Nephron progenitor cell (in vitro differentiated cells): ENCODE results near the gene ARHGAP9.
"Not testable (repeated sequence)": the region's sequence is repeated elsewhere in the genome, so short reads cannot be mapped to it uniquely, and the experiment has no call there.

Experiments used
- DNase-seq: peaks from one replicate; pipeline ENCODE4 v3.0.0; 2021
- H3K27ac Mint-ChIP-seq: 2 replicates; pipeline ENCODE4 v1.8.0; 2021; ENCODE audit warnings: mild to moderate bottlenecking, moderate library complexity, mixed read lengths
- H3K27me3 Mint-ChIP-seq: 2 replicates; pipeline ENCODE4 v1.8.0; 2021; ENCODE audit warnings: mild to moderate bottlenecking, low read depth, mixed read lengths; ENCODE audit not compliant: poor library complexity
- H3K36me3 Mint-ChIP-seq: 2 replicates; pipeline ENCODE4 v1.8.0; 2021; ENCODE audit warnings: low read depth, mixed read lengths
- H3K4me1 Mint-ChIP-seq: 2 replicates; pipeline ENCODE4 v1.8.0; 2021; ENCODE audit warnings: mixed read lengths
- H3K4me3 Mint-ChIP-seq: 2 replicates; pipeline ENCODE4 v1.8.0; 2021; ENCODE audit warnings: mild to moderate bottlenecking, moderate library complexity, mixed read lengths
- H3K9me3 Mint-ChIP-seq: 2 replicates; pipeline ENCODE4 v1.8.0; 2021; ENCODE audit warnings: mild to moderate bottlenecking, moderate library complexity, mixed read lengths
- CTCF ChIP-seq: fragments of 200-600 bp; sonication (generic); IDR thresholded peaks from 2 replicates; pipeline ENCODE4 v1.5.0; 2021; ENCODE audit warnings: antibody characterized with exemption

Gene ARHGAP9

DNA sequence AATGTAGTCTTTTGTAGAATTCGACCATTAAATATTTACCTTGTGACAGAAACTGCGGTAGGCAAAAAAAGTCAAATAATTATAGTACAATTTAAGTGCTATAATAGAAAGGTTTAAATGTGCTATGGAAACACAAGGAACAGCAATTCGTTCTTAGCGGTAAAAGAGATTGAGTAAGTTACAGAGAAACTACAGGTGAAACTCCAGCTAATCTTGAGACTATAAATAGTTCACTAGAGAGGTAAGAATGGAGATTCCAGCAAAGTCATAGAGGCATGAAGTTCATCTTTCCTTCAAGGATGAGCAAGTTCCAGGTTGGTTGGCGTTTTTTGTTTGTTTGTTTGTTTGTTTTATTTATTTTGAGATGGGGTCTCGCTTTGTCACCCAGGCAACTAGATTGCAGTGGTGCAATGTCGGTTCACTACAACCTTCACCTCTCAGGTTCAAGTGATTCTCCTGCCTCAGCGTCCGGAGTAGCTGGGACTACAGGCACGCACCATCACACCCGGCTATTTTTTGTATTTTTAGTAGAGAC, 47.9 kb downstream of the ARHGAP9 start:
- peaks cover 4% of the 10 kb centered on the region for H3K27me3 Mint-ChIP-seq
- H3K9me3 Mint-ChIP-seq: no peaks in the 10 kb centered on the region
- H3K36me3 Mint-ChIP-seq: peaks cover under 1% of the 10 kb centered on the region
- no peak for DNase-seq
- TF ChIP-seq CTCF: no peak
- peaks cover 58% of the 10 kb centered on the region for H3K4me1 Mint-ChIP-seq
- peak overlapping the region; percentile 90 for H3K4me3 Mint-ChIP-seq
- peak overlapping the region; percentile 98 for H3K27ac Mint-ChIP-seq

GRCh38 chr12:57430931-57431566, 48.6 kb downstream of the ARHGAP9 start, which contains the start of gene R3HDM2:
Gene R3HDM2, minus strand, starts transcription at chr12:57431043. Its CDS starts 120,615 bp downstream, at chr12:57310428.
- no peak for TF ChIP-seq CTCF
- Mint-ChIP-seq H3K9me3 (no peaks in the 10 kb centered on the region), H3K4me3 (peak within 1 kb of the TSS; percentile 94), H3K4me1 (peaks cover 63% of the 10 kb centered on the region), H3K27ac (peak within 1 kb of the TSS; percentile 99), H3K27me3 (peaks cover 4% of the 10 kb centered on the region), H3K36me3 (peaks cover 7% of the 10 kb centered on the region)
- peak; percentile 91 for DNase-seq

DNA sequence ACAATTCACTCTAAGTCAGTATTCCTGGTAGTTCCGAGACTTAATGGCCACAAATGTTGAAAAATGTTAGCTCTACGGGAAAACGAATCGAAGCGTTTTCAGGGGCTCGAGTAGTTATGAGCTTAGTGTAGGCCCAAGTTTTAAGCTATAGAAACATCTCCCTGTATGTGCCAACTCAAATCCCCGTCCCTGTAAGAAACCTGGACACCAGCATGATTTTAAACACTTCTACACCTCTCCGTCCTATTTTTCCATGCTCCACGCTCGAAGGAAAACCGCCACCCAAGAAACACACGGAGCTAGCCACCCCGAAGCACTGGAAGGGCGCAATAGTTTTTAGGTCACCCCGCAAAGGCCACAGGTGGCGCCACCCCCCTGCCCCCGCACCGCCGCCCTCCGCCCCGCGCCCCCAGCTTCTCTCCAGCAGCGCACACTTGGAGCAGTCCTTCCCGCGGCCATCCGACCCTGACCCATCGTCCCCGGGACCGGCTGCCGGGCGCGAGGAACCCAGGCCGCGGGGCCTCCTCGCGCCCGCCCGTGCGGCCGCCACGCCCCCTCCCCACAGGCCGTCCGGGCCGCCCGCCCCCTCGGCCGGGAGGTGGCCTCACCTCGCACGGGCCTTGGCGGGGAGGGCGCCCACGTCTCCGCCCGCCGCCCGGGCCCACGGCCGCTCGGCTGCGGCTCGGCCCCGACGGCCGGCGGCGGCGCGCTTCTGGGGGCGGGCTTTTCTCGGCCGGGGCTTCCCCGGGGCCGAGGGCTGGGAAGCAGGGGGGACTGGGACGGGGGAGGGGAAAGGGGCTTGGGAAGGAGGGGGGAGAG, 49.3 kb downstream of the ARHGAP9 start:
- TF ChIP-seq CTCF: no peak
- peak; percentile 78 for DNase-seq

DNA sequence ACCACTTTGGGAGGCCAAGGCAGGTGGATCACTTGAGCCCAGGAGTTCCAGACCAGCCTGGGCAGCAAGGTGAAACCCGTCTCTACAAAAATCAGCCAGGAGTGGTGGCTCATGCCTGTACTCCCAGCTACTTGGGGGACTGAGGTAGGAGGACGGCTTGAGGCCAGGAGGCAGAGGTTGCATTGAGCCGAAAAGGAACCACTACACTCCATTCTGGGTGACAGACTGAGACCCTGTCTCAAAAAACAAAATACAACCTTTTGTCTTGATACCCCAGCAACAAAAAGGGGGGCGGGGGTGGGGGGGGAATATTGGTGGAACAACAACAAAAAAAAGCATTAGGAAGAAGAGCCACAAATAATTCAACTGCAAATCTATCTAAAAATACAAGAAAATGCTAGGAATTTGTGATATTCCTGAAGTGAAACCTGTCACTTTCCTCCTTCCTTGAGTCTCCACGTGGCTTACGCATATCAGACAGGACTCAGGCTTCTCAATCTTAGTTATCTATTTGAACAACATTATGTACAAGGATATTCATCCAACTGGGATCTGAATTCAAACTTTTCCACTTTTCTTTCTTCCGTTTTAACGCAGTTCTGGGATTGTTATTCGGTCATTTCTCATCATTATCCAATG, 50.1 kb downstream of the ARHGAP9 start:
- TF ChIP-seq CTCF: no peak
- Mint-ChIP-seq H3K4me3 (peak overlapping the region; percentile 94), H3K4me1 (peaks cover 54% of the 10 kb centered on the region), H3K27ac (peak overlapping the region; percentile 99), H3K27me3 (no peaks in the 10 kb centered on the region), H3K9me3 (no peaks in the 10 kb centered on the region), H3K36me3 (peaks cover 18% of the 10 kb centered on the region)
- DNase-seq: no peak

More for the DNA sequence above, 49.3 kb downstream of the ARHGAP9 start:
- peak overlapping the region; percentile 94 for H3K4me3 Mint-ChIP-seq
- H3K4me1 Mint-ChIP-seq: peaks cover 59% of the 10 kb centered on the region
- H3K27ac Mint-ChIP-seq: peak overlapping the region; percentile 99
- peaks cover under 1% of the 10 kb centered on the region for H3K27me3 Mint-ChIP-seq
- H3K9me3 Mint-ChIP-seq: no peaks in the 10 kb centered on the region
- peaks cover 14% of the 10 kb centered on the region for H3K36me3 Mint-ChIP-seq

DNA sequence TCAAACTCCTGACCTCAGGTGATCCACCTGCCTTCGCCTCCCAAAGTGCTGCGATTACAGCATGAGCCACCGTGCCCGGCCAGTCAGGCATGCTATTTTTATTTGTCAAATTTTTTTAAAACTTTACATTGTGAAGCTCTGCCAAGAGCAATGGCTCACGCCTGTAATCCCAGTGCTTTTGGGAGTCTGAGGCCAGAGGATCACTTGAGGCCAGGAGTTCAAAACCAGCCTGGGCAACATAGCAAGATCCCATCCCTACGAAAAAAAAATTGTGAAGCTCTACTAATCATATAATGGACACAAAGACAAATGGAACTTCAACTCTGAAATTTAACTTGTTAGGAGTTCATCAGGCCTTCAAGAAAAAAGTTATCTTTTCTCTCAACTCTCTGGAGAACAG, 50.7 kb downstream of the ARHGAP9 start:
- Mint-ChIP-seq H3K27me3 (peaks cover 3% of the 10 kb centered on the region), H3K36me3 (peaks cover 24% of the 10 kb centered on the region), H3K9me3 (no peaks in the 10 kb centered on the region), H3K4me3 (peak overlapping the region; percentile 94), H3K27ac (peak overlapping the region; percentile 96), H3K4me1 (peaks cover 48% of the 10 kb centered on the region)
- TF ChIP-seq CTCF: no peak
- no peak for DNase-seq

DNA sequence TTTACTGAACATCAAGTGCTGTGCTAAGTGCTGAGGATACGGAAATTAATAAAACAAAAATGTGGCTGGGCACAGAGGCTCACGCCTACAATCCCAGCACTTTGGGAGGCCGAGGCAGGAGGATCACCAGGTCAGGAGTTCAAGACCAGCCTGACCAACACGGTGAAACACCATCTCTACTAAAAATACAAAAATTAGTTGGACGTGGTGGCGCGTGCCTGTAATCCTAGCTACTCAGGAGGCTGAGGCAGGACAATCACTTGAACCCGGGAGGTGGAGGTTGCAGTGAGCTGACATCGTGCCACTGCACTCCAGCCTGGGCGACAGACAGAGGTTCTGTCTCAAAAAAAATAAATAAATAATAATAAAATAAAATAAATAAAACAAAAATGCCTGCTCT, 52.7 kb downstream of the ARHGAP9 start:
- not testable (repeated sequence) for H3K27me3 Mint-ChIP-seq, DNase-seq, H3K9me3 Mint-ChIP-seq, H3K27ac Mint-ChIP-seq, H3K4me3 Mint-ChIP-seq
- peaks cover 36% of the 10 kb centered on the region for H3K36me3 Mint-ChIP-seq
- H3K4me1 Mint-ChIP-seq: peaks cover 43% of the 10 kb centered on the region
